ENCODE measurements around the gene ATF4. TPM values are rescaled to one million over a fixed set of nuclear protein-coding genes. Genes with fewer than 3 reads are reported as not detected.
A peak's percentile ranks its signal among the peaks of the same experiment; 100 is the strongest.

ATF4 gene, protein sequence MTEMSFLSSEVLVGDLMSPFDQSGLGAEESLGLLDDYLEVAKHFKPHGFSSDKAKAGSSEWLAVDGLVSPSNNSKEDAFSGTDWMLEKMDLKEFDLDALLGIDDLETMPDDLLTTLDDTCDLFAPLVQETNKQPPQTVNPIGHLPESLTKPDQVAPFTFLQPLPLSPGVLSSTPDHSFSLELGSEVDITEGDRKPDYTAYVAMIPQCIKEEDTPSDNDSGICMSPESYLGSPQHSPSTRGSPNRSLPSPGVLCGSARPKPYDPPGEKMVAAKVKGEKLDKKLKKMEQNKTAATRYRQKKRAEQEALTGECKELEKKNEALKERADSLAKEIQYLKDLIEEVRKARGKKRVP
- 100 to 1,000 TPM; 214 to 336 (median 309) TPM for total RNA-seq

DNA sequence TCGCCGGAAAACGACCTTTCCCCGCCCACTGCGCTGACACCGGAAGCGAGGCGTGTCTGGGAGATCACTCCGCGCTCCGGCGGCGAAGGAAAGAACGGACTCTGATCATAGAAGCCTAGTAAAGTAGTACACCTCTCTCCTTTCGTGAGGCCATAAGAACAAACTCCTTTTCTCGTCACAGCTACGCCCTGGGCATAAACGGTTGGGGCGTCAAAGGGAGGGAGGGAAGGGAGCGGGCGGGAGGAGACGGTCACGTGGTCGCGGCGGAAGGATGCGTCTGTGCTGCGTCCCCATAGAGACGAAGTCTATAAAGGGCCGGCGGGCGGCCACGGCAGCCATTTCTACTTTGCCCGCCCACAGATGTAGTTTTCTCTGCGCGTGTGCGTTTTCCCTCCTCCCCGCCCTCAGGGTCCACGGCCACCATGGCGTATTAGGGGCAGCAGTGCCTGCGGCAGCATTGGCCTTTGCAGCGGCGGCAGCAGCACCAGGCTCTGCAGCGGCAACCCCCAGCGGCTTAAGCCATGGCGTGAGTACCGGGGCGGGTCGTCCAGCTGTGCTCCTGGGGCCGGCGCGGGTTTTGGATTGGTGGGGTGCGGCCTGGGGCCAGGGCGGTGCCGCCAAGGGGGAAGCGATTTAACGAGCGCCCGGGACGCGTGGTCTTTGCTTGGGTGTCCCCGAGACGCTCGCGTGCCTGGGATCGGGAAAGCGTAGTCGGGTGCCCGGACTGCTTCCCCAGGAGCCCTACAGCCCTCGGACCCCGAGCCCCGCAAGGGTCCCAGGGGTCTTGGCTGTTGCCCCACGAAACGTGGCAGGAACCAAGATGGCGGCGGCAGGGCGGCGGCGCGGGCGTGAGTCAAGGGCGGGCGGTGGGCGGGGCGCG, at the start of gene ATF4:
Gene ATF4 (plus strand): TSS at position 337 of the 880 bp plus-strand sequence. CDS start 884 bp downstream, outside the sequence.
- H3K4me3 ChIP-seq (ENCODE audit: low read depth, poor library complexity, severe bottlenecking) = peak within 1 kb of the TSS; percentile 100
- 0% methylated on average over 47 to 79 of the region's 86 CpGs for WGBS, 2 donors
- TF ChIP-seq, protein P1, sequence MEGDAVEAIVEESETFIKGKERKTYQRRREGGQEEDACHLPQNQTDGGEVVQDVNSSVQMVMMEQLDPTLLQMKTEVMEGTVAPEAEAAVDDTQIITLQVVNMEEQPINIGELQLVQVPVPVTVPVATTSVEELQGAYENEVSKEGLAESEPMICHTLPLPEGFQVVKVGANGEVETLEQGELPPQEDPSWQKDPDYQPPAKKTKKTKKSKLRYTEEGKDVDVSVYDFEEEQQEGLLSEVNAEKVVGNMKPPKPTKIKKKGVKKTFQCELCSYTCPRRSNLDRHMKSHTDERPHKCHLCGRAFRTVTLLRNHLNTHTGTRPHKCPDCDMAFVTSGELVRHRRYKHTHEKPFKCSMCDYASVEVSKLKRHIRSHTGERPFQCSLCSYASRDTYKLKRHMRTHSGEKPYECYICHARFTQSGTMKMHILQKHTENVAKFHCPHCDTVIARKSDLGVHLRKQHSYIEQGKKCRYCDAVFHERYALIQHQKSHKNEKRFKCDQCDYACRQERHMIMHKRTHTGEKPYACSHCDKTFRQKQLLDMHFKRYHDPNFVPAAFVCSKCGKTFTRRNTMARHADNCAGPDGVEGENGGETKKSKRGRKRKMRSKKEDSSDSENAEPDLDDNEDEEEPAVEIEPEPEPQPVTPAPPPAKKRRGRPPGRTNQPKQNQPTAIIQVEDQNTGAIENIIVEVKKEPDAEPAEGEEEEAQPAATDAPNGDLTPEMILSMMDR (IDR thresholded peaks at IDR 0.05) = no peak
- TF ChIP-seq POLR2A (IDR thresholded peaks at IDR 0.05) = peak in 1 of 2 donors; percentile 98
- peak; percentile 87 to 98 for DNase-seq (ENCODE audit: low spot score in 2 of 2)
- intact Hi-C loops (cut with DNase I; ENCODE audit: low total_unique reads) = loop anchor here (10.0 kb wide), 3 partner anchors 116 to 206 kb away; partner anchors contain the start of genes RPL3 and SYNGR1

DNA sequence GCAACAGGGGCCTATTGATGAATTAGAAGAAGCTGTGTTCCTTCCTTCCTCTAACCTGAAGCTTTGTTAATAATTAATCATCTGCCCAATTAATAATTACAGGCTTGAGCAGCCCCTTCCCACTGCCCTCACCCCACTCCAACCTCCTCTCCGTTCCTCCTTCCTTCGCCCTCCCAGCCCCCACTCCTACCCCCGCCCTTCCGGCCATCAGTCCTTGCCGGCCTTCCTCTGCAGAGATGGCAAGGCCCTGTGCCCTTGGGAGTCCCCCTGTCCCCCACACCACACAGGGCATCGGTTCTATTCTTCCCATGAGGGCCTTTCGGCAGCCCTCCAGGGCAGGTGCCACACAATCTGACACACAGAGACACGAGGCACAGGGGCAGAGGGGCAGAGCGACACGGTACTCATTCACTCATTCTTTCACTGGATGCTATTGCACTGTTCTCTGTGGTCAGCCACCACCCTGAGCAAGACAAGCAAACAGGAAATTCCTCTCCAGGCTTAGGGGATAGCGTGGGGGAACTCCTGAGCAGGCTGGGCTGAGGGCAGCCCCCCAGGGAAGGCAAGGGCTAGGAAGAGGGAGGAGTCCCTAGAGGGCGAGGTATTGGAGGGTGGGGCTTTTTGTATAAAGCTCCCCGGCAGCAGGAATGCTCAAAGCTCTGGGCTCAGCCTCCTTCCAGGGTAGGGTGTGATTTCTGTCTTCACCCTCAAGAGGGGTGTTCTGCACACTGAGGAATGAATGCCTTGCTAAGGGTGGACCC, 48.8 kb upstream of the ATF4 start:
- H3K4me3 ChIP-seq (ENCODE audit: low read depth, poor library complexity, severe bottlenecking) = no peak overlapping the region
- intact Hi-C loops (cut with DNase I; ENCODE audit: low total_unique reads) = no loop called here
- WGBS, 2 donors = 45 to 46% methylated on average over 13 of the region's 13 CpGs
- TF ChIP-seq POLR2A (IDR thresholded peaks at IDR 0.05) = no peak
- TF ChIP-seq, protein P1 (IDR thresholded peaks at IDR 0.05) = no peak
- DNase-seq (ENCODE audit: low spot score in 2 of 2) = no peak

DNA sequence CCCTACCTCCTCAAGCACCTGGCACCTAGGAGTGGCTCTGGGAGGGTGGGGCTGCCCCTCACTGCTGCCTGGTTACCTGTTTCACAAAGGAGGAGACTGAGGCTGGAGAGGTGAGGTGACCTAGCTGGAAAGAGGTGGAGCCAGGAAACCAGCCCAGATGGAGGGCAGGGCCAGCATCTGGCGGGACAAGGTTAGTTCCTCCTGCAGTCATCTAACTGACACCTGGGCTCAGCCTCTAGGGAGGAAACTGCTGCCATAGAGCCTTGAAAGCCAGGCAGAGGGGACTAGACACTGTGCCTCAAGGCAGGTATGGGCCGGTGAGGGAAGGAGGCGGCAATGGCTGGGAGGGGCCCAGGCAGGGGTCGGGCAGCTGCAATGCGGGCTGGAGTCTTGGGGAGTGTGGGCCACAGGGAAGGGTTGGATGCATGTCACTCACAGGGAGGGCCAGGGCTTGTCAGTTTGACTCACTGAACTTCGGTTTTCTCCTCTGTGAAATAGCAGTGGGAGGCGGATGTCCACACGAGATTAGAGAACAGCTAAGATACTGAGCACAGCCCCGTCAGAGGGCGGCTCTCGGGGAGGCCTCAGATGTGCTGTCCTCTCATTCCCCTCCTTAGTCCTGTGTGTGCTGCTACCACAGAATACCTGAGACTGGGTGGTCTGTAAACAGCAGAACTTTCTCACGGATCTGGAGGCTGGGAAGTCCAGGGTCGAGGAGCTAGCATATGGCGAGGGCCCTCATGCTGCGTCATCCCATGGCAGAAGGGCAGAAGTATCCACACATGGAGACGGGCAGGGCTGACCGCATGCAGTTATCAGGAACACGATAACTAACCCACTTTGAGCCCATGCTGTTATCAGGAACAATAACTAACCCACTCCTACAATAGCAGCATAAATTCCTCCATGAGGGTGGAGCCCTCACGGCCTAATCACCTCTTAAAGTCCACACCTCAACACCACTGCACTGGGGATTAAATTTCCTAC, 47.5 kb upstream of the ATF4 start:
- WGBS, 2 donors = 73 to 75% methylated on average over 19 of the region's 19 CpGs
- no peak for DNase-seq (ENCODE audit: low spot score in 2 of 2)
- TF ChIP-seq, protein P1 (IDR thresholded peaks at IDR 0.05) = no peak
- TF ChIP-seq POLR2A (IDR thresholded peaks at IDR 0.05) = no peak
- H3K4me3 ChIP-seq (ENCODE audit: low read depth, poor library complexity, severe bottlenecking) = no peak overlapping the region
- intact Hi-C loops (cut with DNase I; ENCODE audit: low total_unique reads) = no loop called here

DNA sequence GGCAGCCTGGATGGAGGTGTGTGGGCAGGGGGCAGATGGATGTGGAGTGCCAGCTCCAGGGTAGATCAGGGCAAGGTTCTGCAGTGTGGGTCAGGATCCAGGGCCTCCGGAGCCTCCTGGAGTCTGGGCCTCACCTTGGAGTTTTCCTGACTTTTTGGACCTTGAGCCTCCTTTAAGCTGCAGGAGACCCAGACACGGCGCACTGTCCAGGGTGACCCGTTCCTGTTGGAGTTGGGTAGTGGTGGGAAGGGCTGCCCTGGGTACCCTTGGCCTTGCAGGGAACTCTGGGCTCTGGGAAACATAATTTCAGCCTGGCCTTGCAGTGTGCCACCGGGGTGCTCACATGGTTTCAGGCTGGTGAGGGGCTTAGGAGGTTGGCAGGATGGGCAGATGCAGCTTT, 46.5 kb upstream of the ATF4 start:
- WGBS, 2 donors = 93 to 94% methylated on average over 5 of the region's 5 CpGs
- DNase-seq (ENCODE audit: low spot score in 2 of 2) = no peak
- intact Hi-C loops (cut with DNase I; ENCODE audit: low total_unique reads) = no loop called here
- no peak for TF ChIP-seq POLR2A (IDR thresholded peaks at IDR 0.05)
- TF ChIP-seq, protein P1 (IDR thresholded peaks at IDR 0.05) = no peak
- no peak overlapping the region for H3K4me3 ChIP-seq (ENCODE audit: low read depth, poor library complexity, severe bottlenecking)

Measured in lower leg skin (tissue), 4 donors.